Esophagus squamous epithelium (tissue), 5 donors: ENCODE data around the gene FOXO3. TPM values are rescaled to one million over a fixed set of nuclear protein-coding genes. Genes with fewer than 3 reads are reported as not detected.
A peak's percentile ranks its signal among the peaks of the same experiment; 100 is the strongest.

Experiments
- DNase-seq: peaks from one replicate; lab custom pipeline; 2025; lab: John Stamatoyannopoulos, UW
- H3K27ac ChIP-seq, 4 donors: fragments of 200-600 bp; sonication (generic); one replicate each; pipeline ENCODE4 v1.5.1; 2016 to 2019; ENCODE audit warnings: mild to moderate bottlenecking in 1 of 4
- H3K27me3 ChIP-seq, 4 donors: fragments of 200-600 bp; sonication (generic); 1 replicate in 3 of 4; 2 replicates in 1 of 4; pipeline versions ENCODE4 v1.5.1 to v1.6.0; 2017 to 2021; ENCODE audit warnings: antibody characterized with exemption in 1 of 4
- H3K36me3 ChIP-seq, 3 donors: fragments of 200-600 bp; sonication (generic); one replicate each; pipeline ENCODE4 v1.5.1; 2016 to 2019
- H3K4me1 ChIP-seq, 3 donors: fragments of 200-600 bp; sonication (generic); one replicate each; pipeline ENCODE4 v1.5.1; 2017 to 2019
- H3K4me3 ChIP-seq, 4 donors: fragments of 200-600 bp; sonication (generic); 1 replicate in 3 of 4; 2 replicates in 1 of 4; pipeline ENCODE4 v1.5.1; 2016 to 2019; ENCODE audit warnings: mild to moderate bottlenecking in 2 of 4, moderate library complexity in 1 of 4
- H3K9me3 ChIP-seq, 3 donors: fragments of 200-600 bp; sonication (generic); one replicate each; pipeline ENCODE4 v1.5.1; 2016 to 2019
- POLR2A ChIP-seq, 4 donors: fragments of 450-650 bp; IDR thresholded peaks; one replicate each; pipeline ENCODE4 v1.6.1; 2017; ENCODE audit warnings: antibody characterized with exemption in 4 of 4, mild to moderate bottlenecking in 4 of 4, moderate library complexity in 3 of 4
- WGBS, 2 donors: methylation state at CpG; one replicate each; pipeline ENCODE4 v1.1.5; 2018; 5-methylcytosine and 5-hydroxymethylcytosine counted together
- intact Hi-C: fragments of 100-400 bp; cut with DNase I; formaldehyde crosslinking; loops from one replicate; pipeline ENCODE4 v1.15.0; 2022
- total RNA-seq, 4 donors: library from RNA; depleted of rRNA; stranded (reverse); fragments of >200 nt; gene quantifications; one replicate each; pipeline ENCODE4 v1.1.0, GENCODE V29; 2016
- TF ChIP-seq, protein P1 (sequence below), 6 experiments: fragments of 450-650 bp in 4 of 6; fragments of 200-600 bp in 2 of 6; sonication (generic) in 2 of 6; IDR thresholded peaks; one replicate each; pipeline ENCODE4 v1.5.1; 2016 to 2019; ENCODE audit warnings: antibody characterized with exemption in 6 of 6, mild to moderate bottlenecking in 4 of 6, moderate library complexity in 4 of 6
- donor health status: DM: yes; HTN: yes; CAD: no.

FOXO3 gene
- total RNA-seq, 4 donors from 2014 or later = 30.3 to 80.7 (median 34.3) TPM

DNA sequence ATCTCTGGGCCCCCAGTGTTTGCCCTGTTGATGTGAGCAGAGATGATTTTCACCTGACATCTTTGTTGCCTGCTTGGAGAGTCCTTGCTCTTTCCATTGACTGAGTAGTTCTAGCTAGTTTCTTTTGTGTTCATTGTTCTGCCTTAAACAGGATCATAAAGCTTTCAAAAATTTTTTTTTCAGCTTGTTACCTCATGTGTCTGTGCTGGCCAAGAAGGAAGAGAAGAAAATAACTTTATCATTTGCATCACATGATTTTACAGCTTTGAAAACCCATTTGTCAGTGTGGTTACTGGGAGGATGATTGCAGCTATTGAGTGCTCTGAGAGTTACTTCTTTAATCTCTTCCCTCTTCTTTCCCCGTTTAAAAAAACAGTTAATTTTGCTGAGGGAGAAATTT, 16.0 kb downstream of the FOXO3 start:
- Histone ChIP-seq H3K4me1 (peaks cover 40 to 95% (median 43%) of the 10 kb centered on the region in 3 donors), H3K27me3 (no peaks in the 10 kb centered on the region), H3K36me3 (peaks cover 0 to 32% (median 0%) of the 10 kb centered on the region in 3 donors), H3K4me3 (no peak overlapping the region), H3K27ac (peak overlapping the region in 3 of 4 donors; percentile 25 to 55 (median 43)), H3K9me3 (no peaks in the 10 kb centered on the region)
- 6 to 17% methylated on average over 1 of the region's 1 CpG for WGBS, 2 donors
- no peak for DNase-seq
- intact Hi-C loops = no loop called here
- TF ChIP-seq, protein P1, sequence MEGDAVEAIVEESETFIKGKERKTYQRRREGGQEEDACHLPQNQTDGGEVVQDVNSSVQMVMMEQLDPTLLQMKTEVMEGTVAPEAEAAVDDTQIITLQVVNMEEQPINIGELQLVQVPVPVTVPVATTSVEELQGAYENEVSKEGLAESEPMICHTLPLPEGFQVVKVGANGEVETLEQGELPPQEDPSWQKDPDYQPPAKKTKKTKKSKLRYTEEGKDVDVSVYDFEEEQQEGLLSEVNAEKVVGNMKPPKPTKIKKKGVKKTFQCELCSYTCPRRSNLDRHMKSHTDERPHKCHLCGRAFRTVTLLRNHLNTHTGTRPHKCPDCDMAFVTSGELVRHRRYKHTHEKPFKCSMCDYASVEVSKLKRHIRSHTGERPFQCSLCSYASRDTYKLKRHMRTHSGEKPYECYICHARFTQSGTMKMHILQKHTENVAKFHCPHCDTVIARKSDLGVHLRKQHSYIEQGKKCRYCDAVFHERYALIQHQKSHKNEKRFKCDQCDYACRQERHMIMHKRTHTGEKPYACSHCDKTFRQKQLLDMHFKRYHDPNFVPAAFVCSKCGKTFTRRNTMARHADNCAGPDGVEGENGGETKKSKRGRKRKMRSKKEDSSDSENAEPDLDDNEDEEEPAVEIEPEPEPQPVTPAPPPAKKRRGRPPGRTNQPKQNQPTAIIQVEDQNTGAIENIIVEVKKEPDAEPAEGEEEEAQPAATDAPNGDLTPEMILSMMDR (IDR thresholded peaks at IDR 0.05) = no peak
- no peak for TF ChIP-seq POLR2A (IDR thresholded peaks at IDR 0.05)

DNA sequence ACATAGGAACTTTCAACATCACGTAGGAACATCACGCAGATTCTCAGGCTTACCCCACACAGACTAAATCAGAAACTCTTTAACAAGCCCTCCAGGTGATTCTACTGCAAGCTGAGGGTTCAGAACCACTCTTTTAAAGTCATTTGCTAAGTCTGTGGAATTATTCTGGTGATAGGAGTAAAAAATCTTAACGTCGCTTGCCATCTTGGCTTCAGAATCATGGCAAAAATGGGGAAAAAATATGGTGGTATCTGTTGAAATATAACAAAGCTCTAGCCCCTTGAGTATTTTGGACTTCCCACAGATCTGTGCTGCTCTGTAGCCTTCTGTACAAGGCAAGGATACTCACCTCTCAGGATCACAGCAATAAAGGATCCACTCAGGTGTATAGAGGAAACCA, 17.4 kb downstream of the FOXO3 start:
- Histone ChIP-seq H3K9me3 (no peaks in the 10 kb centered on the region), H3K4me3 (no peak overlapping the region), H3K4me1 (peaks cover 54 to 100% (median 58%) of the 10 kb centered on the region in 3 donors), H3K27ac (peak overlapping the region in 3 of 4 donors; percentile 48 to 87 (median 79)), H3K36me3 (peaks cover 0 to 18% (median 0%) of the 10 kb centered on the region in 3 donors), H3K27me3 (no peaks in the 10 kb centered on the region)
- intact Hi-C loops = no loop called here
- no peak for DNase-seq
- WGBS, 2 donors = 87 to 97% methylated on average over 2 to 4 of the region's 4 CpGs
- TF ChIP-seq, protein P1 (IDR thresholded peaks at IDR 0.05) = no peak
- no peak for TF ChIP-seq POLR2A (IDR thresholded peaks at IDR 0.05)

DNA sequence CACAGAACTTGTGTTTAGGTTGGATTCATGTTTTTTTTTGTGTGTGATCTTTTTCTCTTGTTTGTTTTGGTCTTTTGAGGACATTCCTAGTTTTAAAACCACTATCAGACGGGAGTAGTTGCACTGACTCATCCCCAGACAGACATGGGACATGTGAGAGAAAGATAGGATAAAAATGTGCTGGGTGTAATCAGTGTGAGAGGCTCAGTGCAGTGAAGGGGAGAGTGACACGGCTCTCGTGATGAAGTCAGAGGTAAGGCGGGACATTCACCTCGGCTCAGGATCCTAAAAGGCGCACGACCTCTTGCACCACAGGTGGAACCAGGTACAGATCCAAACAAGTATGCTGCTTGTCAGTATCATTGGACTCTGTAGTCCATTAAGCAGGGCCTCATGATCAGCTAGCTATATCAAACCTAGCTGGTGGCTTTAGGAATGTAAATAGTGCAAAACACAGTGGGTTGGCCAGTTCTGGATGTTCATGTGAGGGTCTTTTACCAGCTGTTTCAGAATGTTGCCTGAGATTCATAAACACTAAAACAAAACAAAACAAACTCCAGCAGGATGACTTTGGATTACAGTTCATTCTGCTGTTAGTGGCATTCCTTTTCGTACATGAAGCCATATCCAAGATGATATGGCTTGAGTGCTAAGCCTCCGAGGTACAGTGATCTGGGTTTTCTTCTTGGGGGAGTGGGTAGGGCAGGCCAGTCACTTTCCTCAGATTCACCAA, 18.0 kb downstream of the FOXO3 start:
- no peak overlapping the region for H3K4me3 ChIP-seq
- peaks cover 0 to 12% (median 0%) of the 10 kb centered on the region in 3 donors for H3K36me3 ChIP-seq
- no peaks in the 10 kb centered on the region for H3K9me3 ChIP-seq
- TF ChIP-seq, protein P1 (IDR thresholded peaks at IDR 0.05) = no peak
- no peak for TF ChIP-seq POLR2A (IDR thresholded peaks at IDR 0.05)
- intact Hi-C loops = no loop called here
- no peak for DNase-seq
- peak overlapping the region; percentile 8 to 87 (median 64) for H3K27ac ChIP-seq
- peaks cover 57 to 100% (median 64%) of the 10 kb centered on the region in 3 donors for H3K4me1 ChIP-seq
- 60 to 65% methylated on average over 8 to 9 of the region's 9 CpGs for WGBS, 2 donors
- H3K27me3 ChIP-seq = no peaks in the 10 kb centered on the region

DNA sequence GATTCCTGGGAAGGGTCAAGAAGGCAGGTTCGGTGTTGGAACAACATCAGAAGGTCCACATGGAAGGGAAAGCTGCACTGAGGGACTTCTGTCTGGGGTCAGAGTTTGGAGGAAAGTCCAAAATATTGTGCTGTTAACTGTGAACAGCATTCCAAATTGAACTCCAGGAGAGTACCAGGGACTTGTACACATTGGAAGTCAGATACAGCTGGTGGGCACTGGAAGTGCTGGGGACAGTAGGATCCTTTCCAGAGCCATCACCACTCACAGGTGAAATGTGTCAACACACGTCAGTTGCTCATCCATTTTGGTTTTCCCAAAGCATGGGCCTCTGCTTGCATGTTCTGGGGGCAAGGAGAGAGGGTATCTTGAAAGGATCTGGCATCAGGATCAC, 18.6 kb downstream of the FOXO3 start:
- intact Hi-C loops = no loop called here
- 83 to 85% methylated on average over 2 of the region's 2 CpGs for WGBS, 2 donors
- Histone ChIP-seq H3K4me1 (peaks cover 51 to 100% (median 67%) of the 10 kb centered on the region in 3 donors), H3K4me3 (no peak overlapping the region), H3K36me3 (peaks cover 0 to 10% (median 0%) of the 10 kb centered on the region in 3 donors), H3K27me3 (no peaks in the 10 kb centered on the region), H3K9me3 (no peaks in the 10 kb centered on the region), H3K27ac (peak overlapping the region; percentile 8 to 87 (median 64))
- no peak for DNase-seq
- no peak for TF ChIP-seq POLR2A (IDR thresholded peaks at IDR 0.05)
- TF ChIP-seq, protein P1 (IDR thresholded peaks at IDR 0.05) = no peak

DNA sequence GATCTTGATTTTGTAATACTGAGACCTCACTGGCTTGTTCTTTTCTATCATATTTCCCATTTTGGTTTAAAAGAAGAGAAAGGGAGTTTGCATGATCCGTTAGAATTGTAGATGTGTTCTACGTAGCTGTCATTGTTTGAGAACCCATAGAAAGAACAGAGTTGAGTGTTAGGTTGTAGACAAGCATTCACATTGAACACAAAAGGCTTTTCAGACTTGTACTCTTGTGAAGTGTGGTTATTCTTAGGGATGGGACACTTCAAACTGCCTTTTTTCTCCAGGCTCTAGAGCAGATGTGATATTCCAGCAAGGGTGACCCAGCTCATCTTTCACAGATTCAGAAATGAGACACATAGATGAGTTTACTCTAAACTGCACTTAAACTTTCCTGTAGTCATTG, 19.9 kb downstream of the FOXO3 start:
- H3K9me3 ChIP-seq = no peaks in the 10 kb centered on the region
- WGBS, 2 donors = 88 to 92% methylated on average over 2 of the region's 2 CpGs
- peaks cover 0 to 10% (median 0%) of the 10 kb centered on the region in 3 donors for H3K36me3 ChIP-seq
- H3K27ac ChIP-seq = peak overlapping the region; percentile 75 to 87 (median 78)
- no peak for DNase-seq
- TF ChIP-seq, protein P1 (IDR thresholded peaks at IDR 0.05) = no peak
- TF ChIP-seq POLR2A (IDR thresholded peaks at IDR 0.05) = no peak
- intact Hi-C loops = no loop called here
- H3K4me1 ChIP-seq = peaks cover 46 to 98% (median 64%) of the 10 kb centered on the region in 3 donors
- H3K4me3 ChIP-seq = peak overlapping the region in 1 of 4 donors; percentile 21
- no peaks in the 10 kb centered on the region for H3K27me3 ChIP-seq
